H1 (cell line): Measurements from ENCODE around the gene PTPN3. TPM values are rescaled to one million over a fixed set of nuclear protein-coding genes. Genes with fewer than 3 reads are reported as not detected.

Experiments
- CHD2 ChIP-seq: IDR thresholded peaks from 2 replicates; pipeline ENCODE4 v1.6.1; 2012; ENCODE audit warnings: low read length, improper control_type of control experiment
- EP300 ChIP-seq, 2 experiments: IDR thresholded peaks; 1 replicate in 1 of 2; 2 replicates in 1 of 2; pipeline ENCODE4 v1.6.1; 2011 to 2012; ENCODE audit warnings: low read depth in 2 of 2, low read length in 2 of 2, mild to moderate bottlenecking in 2 of 2, borderline replicate concordance in 1 of 2, inconsistent platforms in 1 of 2, moderate library complexity in 1 of 2
- NANOG ChIP-seq: IDR thresholded peaks from 2 replicates; pipeline ENCODE4 v1.6.1; 2011; ENCODE audit warnings: low read length, low read depth, mild to moderate bottlenecking, inconsistent platforms; ENCODE audit not compliant: insufficient read depth, poor library complexity, severe bottlenecking
- polyA plus RNA-seq, 7 experiments: library from polyadenylated mRNA; depleted of rRNA in 3 of 7; stranded (reverse) in 5 of 7; unstranded in 2 of 7; fragments of >200 nt in 5 of 7; fragments of 200-250 nt in 2 of 7; gene quantifications; 1 replicate in 5 of 7; 2 replicates in 1 of 7; 4 replicates in 1 of 7; pipeline versions ENCODE4 v1.2.1 to v1.2.3, GENCODE V29; 2011 to 2013; ENCODE audit warnings: missing spikeins in 2 of 7, mixed read lengths in 2 of 7
- total RNA-seq: library from RNA; stranded (reverse); fragmentation: NEBNext Ultra II Directional; extraction: Animal tissue kit (Norgen Biotek cat#: 25700); gene quantifications from 2 replicates; pipeline ENCODE4 v1.2.1, GENCODE V29; 2021

PTPN3 gene
- total and polyA plus RNA-seq, 2 of the 8 experiments (the other 6 are each of a cell fraction or from before 2014, with no cell fraction given) = 2.9 to 3.7 TPM

- TF ChIP-seq NANOG = no peak
- no peak for TF ChIP-seq EP300 (IDR thresholded peaks at IDR 0.05; ENCODE audit: borderline replicate concordance in 1 of 2, low read depth in 2 of 2, low read length in 2 of 2)
- no peak for TF ChIP-seq CHD2
Observed at GRCh38 chr9:109423877-109424276, 74.2 kb downstream of the PTPN3 start (continued).
